ACC112 (cell line): ENCODE measurements around the gene MSI2.

Experiments
- H2AFZ ChIP-seq: fragments of 200-600 bp; sonication (generic); one replicate; pipeline ENCODE4 v1.6.0; 2017; ENCODE audit warnings: antibody characterized with exemption, low read length; ENCODE audit not compliant: unreplicated experiment
- H3K27ac ChIP-seq: fragments of 200-600 bp; sonication (generic); 2 replicates; pipeline ENCODE4 v1.5.1; 2014; ENCODE audit warnings: low read depth, mild to moderate bottlenecking, antibody characterized with exemption, low read length, moderate library complexity
- H3K27me3 ChIP-seq: fragments of 200-600 bp; sonication (generic); 2 replicates; pipeline ENCODE4 v1.6.1; 2014; ENCODE audit warnings: mild to moderate bottlenecking, antibody characterized with exemption, low read length, moderate library complexity, mixed read lengths; ENCODE audit not compliant: insufficient read depth
- H3K36me3 ChIP-seq: fragments of 200-600 bp; sonication (generic); 2 replicates; pipeline ENCODE4 v1.6.1; 2016; ENCODE audit warnings: mild to moderate bottlenecking, antibody characterized with exemption, low read length, moderate library complexity, mixed read lengths; ENCODE audit not compliant: insufficient read depth
- H3K4me1 ChIP-seq: fragments of 200-600 bp; sonication (generic); one replicate; pipeline ENCODE4 v1.6.1; 2016; ENCODE audit warnings: low read length, mixed read lengths; ENCODE audit not compliant: insufficient read depth, unreplicated experiment, control insufficient read depth
- H3K4me3 ChIP-seq: fragments of 200-600 bp; sonication (generic); 2 replicates; pipeline ENCODE4 v1.5.1; 2014; ENCODE audit warnings: mild to moderate bottlenecking, low read depth, low read length
- H3K79me2 ChIP-seq: fragments of 200-600 bp; sonication (generic); one replicate; pipeline ENCODE4 v1.6.0; 2016; ENCODE audit warnings: low read length; ENCODE audit not compliant: control insufficient read depth, unreplicated experiment, insufficient read depth

Gene MSI2

GRCh38 chr17:57466017-57466471 is 209.7 kb downstream of the MSI2 start:
- Histone ChIP-seq H2AFZ (no peak overlapping the region), H3K27me3 (no peaks in the 10 kb centered on the region), H3K4me3 (no peak overlapping the region), H3K4me1 (peaks cover 5% of the 10 kb centered on the region), H3K79me2 (no peaks in the 10 kb centered on the region), H3K27ac (no peak overlapping the region), H3K36me3 (no peaks in the 10 kb centered on the region)

- H3K79me2 ChIP-seq = no peaks in the 10 kb centered on the region
- H3K27me3 ChIP-seq = no peaks in the 10 kb centered on the region
- no peak overlapping the region for H2AFZ ChIP-seq
- no peak overlapping the region for H3K4me3 ChIP-seq
- H3K4me1 ChIP-seq = peaks cover 5% of the 10 kb centered on the region
- H3K27ac ChIP-seq = no peak overlapping the region
- no peaks in the 10 kb centered on the region for H3K36me3 ChIP-seq
Observed at GRCh38 chr17:57466521-57466920, 210.2 kb downstream of the MSI2 start.

- Histone ChIP-seq H3K4me1 (peaks cover 5% of the 10 kb centered on the region), H3K36me3 (no peaks in the 10 kb centered on the region), H3K79me2 (no peaks in the 10 kb centered on the region), H2AFZ (no peak overlapping the region), H3K27me3 (no peaks in the 10 kb centered on the region), H3K27ac (no peak overlapping the region), H3K4me3 (no peak overlapping the region)
Observed at GRCh38 chr17:57467226-57467625, 210.9 kb downstream of the MSI2 start.

DNA sequence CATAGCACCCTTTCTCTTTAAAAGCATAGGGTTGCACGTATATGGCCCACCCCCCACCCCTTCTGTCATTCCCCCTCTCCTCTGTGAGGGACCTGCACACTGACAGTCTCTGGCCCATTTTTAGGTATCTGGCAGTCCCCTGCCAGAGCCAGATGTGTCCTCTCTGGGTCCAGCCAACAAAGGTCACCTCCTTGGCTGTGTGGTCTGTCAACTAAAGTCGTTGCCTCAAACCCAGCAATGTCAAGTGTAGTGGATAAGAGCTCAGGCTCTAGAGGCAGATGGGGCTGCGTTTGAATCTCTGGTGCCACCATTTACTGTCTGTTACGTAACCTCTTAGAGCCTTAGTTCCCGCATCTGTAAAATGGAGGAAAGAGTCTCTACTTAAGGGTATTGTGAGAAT is 211.5 kb downstream of the MSI2 start:
- no peak overlapping the region for H2AFZ ChIP-seq
- peaks cover 3% of the 10 kb centered on the region for H3K4me1 ChIP-seq
- H3K79me2 ChIP-seq = no peaks in the 10 kb centered on the region
- no peaks in the 10 kb centered on the region for H3K27me3 ChIP-seq
- no peak overlapping the region for H3K4me3 ChIP-seq
- no peaks in the 10 kb centered on the region for H3K36me3 ChIP-seq
- no peak overlapping the region for H3K27ac ChIP-seq

DNA sequence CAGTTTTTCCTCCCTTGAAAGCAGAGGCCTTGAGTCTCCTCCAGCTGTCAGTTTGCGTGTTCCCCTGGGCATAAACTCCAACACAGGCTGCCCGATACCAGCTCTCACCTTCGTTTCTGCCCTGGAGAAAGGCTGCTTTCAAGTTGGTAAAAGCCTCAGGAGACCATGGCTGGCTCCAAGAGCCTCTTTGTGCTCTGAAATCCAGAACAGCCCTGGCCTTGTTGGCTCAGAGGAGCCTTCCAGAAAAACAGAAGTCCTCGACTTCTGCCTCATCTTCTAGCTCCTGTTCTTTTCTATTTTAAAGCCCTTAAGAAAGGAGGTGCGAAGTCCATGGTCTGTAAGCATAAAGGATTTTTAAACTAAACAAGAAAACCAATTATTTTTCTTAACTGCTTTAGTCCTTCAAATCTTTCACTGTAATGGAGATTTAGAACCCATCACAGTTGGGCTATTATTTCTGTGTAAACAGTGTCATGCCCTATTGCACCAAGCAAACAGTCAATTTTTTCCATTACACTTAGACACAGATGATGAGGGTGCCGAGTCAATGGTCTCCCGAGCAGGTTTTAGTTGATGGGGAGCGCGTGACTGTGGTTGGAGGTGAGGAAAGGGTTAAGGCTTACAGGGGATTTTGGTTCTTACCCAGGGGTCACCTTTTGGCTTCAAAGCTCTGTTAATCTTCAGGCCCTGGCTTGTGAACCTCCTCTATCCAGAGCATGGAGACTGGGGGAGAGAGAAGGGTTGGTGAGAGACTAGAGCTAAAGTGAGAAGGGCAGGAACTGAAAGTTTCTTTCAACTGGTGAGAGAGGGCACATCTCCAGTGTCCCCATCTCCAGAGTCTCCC is 212.8 kb downstream of the MSI2 start:
- H3K27me3 ChIP-seq = no peaks in the 10 kb centered on the region
- no peak overlapping the region for H3K27ac ChIP-seq
- no peak overlapping the region for H3K4me3 ChIP-seq
- H3K4me1 ChIP-seq = peaks cover 12% of the 10 kb centered on the region
- no peaks in the 10 kb centered on the region for H3K36me3 ChIP-seq
- H2AFZ ChIP-seq = no peak overlapping the region
- no peaks in the 10 kb centered on the region for H3K79me2 ChIP-seq

- no peak overlapping the region for H3K4me3 ChIP-seq
- H3K79me2 ChIP-seq = no peaks in the 10 kb centered on the region
- H2AFZ ChIP-seq = no peak overlapping the region
- H3K4me1 ChIP-seq = peaks cover 12% of the 10 kb centered on the region
- no peak overlapping the region for H3K27ac ChIP-seq
- H3K27me3 ChIP-seq = no peaks in the 10 kb centered on the region
- H3K36me3 ChIP-seq = no peaks in the 10 kb centered on the region
Observed at GRCh38 chr17:57470906-57471305, 214.6 kb downstream of the MSI2 start.

DNA sequence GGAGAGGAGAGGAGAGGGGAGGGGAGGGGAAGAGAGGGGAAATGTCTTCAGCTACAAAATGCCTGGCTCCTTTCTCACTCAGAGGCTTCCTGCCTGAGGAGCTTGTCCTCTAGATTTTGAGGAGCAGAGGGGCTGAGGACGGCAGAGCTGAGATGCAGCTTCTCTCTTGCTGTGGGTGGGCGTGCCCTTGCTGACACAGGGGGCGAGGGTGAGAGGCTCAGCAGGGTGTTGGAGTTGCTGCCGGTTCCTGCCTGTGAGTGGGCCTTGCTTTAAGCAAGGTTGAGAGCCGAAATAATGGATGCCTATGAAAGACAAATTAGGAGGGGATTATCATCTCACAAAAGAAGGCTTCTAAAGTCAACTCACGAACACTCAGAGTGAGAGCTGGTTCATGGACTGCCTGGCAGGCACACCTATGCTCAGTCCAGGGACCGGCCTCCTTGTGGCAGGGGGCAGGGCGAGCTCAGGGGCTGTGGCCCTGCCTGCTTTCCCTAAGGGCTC is 215.6 kb downstream of the MSI2 start:
- H3K79me2 ChIP-seq = no peaks in the 10 kb centered on the region
- H2AFZ ChIP-seq = no peak overlapping the region
- no peaks in the 10 kb centered on the region for H3K27me3 ChIP-seq
- no peak overlapping the region for H3K4me3 ChIP-seq
- H3K27ac ChIP-seq = no peak overlapping the region
- peaks cover 12% of the 10 kb centered on the region for H3K4me1 ChIP-seq
- H3K36me3 ChIP-seq = no peaks in the 10 kb centered on the region

DNA sequence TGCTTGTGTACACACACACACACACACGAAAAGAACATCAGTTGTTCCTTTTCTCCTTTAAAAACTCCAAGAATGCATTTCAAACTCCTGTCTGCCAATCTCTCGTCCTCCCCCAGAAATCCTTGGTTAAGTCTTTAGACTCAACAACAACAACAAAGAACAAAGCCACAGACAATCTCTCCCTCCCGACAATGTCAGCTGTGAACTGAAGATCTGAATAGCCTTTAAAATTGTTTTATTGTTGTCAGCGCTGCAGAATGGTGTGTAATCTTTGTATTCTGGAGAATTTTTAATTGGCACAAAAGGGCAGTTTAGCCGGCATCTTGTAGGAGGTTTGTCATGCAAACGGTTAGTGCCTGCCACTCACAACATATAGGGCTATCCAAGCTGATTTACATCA is 219.5 kb downstream of the MSI2 start:
- Histone ChIP-seq H3K36me3 (no peaks in the 10 kb centered on the region), H3K27me3 (no peaks in the 10 kb centered on the region), H2AFZ (no peak overlapping the region), H3K4me1 (peaks cover 16% of the 10 kb centered on the region), H3K4me3 (no peak overlapping the region), H3K27ac (no peak overlapping the region), H3K79me2 (no peaks in the 10 kb centered on the region)

DNA sequence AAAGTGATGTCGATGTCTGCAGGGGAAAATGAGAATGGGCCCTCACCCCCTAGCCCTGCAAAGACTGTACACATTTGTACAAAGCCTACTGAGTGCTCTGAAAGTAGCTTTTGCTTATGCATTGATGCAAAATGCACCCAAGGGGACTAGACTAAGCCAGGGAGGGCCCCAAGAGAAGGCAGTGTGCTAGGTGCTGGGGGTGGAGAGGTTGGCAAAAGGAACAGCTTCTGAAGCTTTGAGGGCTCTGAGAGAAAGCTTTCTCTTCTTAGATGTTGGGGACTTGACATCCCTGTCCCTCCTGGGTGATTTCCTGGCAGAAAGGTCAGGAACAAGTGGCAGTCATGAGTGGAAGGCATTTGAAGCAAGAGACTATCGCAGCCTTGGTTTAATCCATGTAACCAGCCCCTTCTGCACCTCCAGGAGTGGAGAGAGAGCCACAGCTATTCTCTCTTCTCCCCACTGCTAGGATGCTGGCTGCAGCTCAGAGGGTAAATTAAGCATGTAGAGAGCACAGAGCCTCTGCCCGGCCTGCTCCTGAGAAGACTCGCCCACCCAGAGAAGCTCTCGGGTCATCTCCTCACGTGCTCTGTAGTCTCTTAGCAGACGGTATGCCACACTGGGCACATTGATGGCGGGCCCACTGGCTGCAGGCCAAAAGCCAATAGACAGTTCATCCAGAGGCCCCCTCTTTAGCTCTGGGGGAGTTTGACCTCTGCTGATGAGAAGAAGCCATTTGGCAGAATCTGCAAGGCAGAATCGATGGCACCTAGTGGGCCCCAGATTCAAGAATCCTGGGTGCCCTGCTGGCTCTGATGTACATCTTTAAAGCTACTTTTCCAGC is 221.4 kb downstream of the MSI2 start:
- Histone ChIP-seq H3K79me2 (no peaks in the 10 kb centered on the region), H3K27ac (no peak overlapping the region), H3K4me1 (peaks cover 36% of the 10 kb centered on the region), H3K4me3 (no peak overlapping the region), H3K27me3 (no peaks in the 10 kb centered on the region), H2AFZ (no peak overlapping the region), H3K36me3 (no peaks in the 10 kb centered on the region)

- no peaks in the 10 kb centered on the region for H3K79me2 ChIP-seq
- H3K4me1 ChIP-seq = peaks cover 28% of the 10 kb centered on the region
- no peaks in the 10 kb centered on the region for H3K36me3 ChIP-seq
Observed at GRCh38 chr17:57478478-57479250, 222.3 kb downstream of the MSI2 start.

More at GRCh38 chr17:57478478-57479250, 222.3 kb downstream of the MSI2 start:
- Histone ChIP-seq H3K4me3 (no peak overlapping the region), H3K27me3 (no peaks in the 10 kb centered on the region), H2AFZ (no peak overlapping the region), H3K27ac (no peak overlapping the region)
